Gastrocnemius medialis (tissue), 4 donors: ENCODE data around the gene TMCC2.

Experiments
- POLR2A ChIP-seq, 2 donors: fragments of 450-650 bp; IDR thresholded peaks; one replicate each; pipeline ENCODE4 v1.6.1; 2017; ENCODE audit warnings: antibody characterized with exemption in 2 of 2, mild to moderate bottlenecking in 2 of 2, moderate library complexity in 2 of 2
- TF ChIP-seq, protein P1 (sequence below), 5 experiments: fragments of 450-650 bp in 3 of 5; fragments of 200-600 bp in 2 of 5; sonication (generic) in 2 of 5; IDR thresholded peaks in 4 of 5; conservative IDR thresholded peaks in 1 of 5; 1 replicate in 4 of 5; 2 replicates in 1 of 5; pipeline ENCODE4 v1.5.1; 2016 to 2019; ENCODE audit warnings: antibody characterized with exemption in 5 of 5, mild to moderate bottlenecking in 3 of 5, moderate library complexity in 3 of 5

DNA sequence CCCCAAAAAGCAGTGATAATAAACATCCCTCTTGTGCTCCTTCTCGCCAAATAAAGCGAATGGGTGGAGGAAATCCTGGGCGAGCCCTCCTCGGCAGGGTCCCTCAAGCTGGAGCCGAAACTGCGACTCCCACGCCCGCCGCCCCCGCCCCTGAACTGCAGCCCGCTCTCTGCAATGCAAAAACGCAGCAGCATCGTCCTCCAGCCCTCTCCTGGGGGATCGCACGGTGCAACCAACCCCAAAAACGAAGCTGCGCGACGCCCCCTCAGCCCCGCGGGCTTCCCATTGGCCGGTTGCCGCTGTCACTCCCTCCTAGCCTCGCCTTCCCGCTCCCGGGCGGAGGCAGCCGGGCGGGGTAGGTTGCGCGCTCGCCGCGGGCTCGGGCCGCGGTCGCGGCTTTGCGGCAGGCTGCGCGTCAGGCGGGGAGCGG lies at the start of gene TMCC2:
- TF ChIP-seq, protein P1, sequence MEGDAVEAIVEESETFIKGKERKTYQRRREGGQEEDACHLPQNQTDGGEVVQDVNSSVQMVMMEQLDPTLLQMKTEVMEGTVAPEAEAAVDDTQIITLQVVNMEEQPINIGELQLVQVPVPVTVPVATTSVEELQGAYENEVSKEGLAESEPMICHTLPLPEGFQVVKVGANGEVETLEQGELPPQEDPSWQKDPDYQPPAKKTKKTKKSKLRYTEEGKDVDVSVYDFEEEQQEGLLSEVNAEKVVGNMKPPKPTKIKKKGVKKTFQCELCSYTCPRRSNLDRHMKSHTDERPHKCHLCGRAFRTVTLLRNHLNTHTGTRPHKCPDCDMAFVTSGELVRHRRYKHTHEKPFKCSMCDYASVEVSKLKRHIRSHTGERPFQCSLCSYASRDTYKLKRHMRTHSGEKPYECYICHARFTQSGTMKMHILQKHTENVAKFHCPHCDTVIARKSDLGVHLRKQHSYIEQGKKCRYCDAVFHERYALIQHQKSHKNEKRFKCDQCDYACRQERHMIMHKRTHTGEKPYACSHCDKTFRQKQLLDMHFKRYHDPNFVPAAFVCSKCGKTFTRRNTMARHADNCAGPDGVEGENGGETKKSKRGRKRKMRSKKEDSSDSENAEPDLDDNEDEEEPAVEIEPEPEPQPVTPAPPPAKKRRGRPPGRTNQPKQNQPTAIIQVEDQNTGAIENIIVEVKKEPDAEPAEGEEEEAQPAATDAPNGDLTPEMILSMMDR (IDR thresholded peaks at IDR 0.05 in 4 of 5, conservative IDR thresholded peaks at IDR 0.05 in 1 of 5), result peak in 1 of 5 experiments; percentile 10
- peak; percentile 44 to 48 for TF ChIP-seq POLR2A (IDR thresholded peaks at IDR 0.05)
